Activated T-helper 9 cell treated with anti-CD3 and anti-CD28 coated beads, Interleukin-2, amount 50 U/mL, for 16 hours (primary cell): ENCODE results near the gene FAM200A.
"Not testable (repeated sequence)": the region's sequence is repeated elsewhere in the genome, so short reads cannot be mapped to it uniquely, and the experiment has no call there.

Source experiments
- DNase-seq: peaks from one replicate; pipeline ENCODE4 v3.0.0-alpha.2; 2020; ENCODE audit warnings: low read depth

Gene FAM200A

GRCh38 chr7:99559175-99559915 lies 7.4 kb upstream of the FAM200A start:
- DNase-seq = no peak

- DNase-seq = peak; percentile 82
Measured at GRCh38 chr7:99558306-99559174, 6.6 kb upstream of the FAM200A start, which contains the start of gene ZNF655. TSS of gene ZNF655 (plus strand) at chr7:99558642. CDS start at chr7:99560560, 1,918 bp downstream.

GRCh38 chr7:99557940-99558305 lies 6.0 kb upstream of the FAM200A start:
- no peak for DNase-seq

GRCh38 chr7:99557196-99557607 lies 5.3 kb upstream of the FAM200A start:
- no peak for DNase-seq

DNA sequence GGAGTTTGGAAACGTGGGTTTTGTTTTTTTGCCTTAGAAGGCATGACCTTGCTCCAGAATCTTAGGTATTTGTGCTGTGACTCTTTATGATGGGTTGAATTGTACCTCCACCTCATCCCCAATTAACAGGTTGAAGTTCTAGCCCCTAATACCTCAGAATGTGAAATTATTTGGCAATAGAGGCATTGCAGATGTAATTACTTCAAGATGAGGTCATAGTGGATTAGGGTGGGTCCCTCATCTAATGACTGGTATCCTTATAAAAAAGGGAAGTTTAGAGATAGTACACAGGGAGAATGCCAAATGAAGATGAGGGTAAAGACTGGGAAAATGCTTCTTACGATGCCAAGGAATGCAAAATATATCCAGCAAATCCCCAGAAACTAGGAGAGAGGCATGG lies 3.0 kb upstream of the FAM200A start:
- no peak for DNase-seq

- DNase-seq = no peak
Measured at GRCh38 chr7:99553039-99553438, 1.1 kb upstream of the FAM200A start.

GRCh38 chr7:99551334-99551733 lies 580 bp downstream of the FAM200A start:
- DNase-seq = no peak

DNA sequence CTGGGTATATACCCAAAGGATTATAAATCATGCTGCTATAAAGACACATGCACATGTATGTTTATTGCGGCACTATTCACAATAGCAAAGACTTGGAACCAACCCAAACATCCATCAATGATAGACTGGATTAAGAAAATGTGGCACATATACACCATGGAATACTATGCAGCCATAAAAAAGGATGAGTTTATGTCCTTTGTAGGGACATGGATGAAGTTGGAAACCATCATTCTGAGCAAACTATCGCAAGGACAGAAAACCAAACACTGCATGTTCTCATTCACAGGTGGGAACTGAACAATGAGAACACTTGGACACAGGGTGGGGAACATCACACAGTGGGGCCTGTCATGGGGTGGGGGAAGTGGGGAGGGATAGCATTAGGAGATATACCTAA lies 2.4 kb downstream of the FAM200A start:
- DNase-seq = not testable (repeated sequence)

DNA sequence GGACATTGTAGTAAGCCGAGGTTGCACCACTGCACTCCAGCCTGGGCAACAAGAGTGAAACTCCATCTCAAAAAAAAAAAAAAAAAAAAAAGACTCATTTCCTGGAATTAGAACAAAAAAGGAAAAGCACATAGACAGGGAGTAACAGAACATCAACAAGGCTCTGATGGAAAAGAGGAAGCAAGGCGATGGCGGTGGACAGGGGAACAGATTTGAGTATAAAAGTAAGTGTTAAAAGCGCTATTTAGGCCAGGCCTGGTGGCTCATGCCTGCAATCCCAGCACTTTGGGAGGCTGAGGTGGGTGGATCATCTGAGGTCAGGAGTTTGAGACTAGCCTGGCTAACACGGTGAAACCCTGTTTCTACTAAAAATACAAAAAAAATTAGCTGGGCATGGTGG lies 6.6 kb downstream of the FAM200A start:
- DNase-seq = not testable (repeated sequence)

- no peak for DNase-seq
Measured at GRCh38 chr7:99543916-99544315, 8.0 kb downstream of the FAM200A start.

GRCh38 chr7:99543081-99543671 lies 8.7 kb downstream of the FAM200A start:
- DNase-seq = no peak

- no peak for DNase-seq
Measured at GRCh38 chr7:99541212-99541611, 10.7 kb downstream of the FAM200A start.

DNA sequence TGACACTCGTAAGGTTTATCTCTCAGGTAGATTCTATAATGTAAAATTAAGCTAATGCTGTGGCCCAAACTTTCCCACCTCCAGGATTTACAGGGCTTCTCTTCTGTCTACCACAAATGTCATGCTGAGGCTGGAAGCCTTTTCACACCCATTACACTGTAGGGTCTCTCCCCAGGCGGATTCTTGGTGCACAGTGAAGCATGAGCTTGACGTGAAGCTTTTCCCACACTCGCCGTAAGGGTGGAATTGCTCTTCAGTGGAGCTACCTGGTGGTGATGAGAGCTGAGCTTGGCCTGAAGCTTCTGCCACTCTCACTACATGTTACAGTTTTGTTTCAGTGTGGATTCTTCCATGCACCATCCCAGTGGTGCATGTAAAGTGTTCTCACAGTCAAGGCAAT lies 11.4 kb downstream of the FAM200A start:
- DNase-seq = no peak

GRCh38 chr7:99539213-99539811 lies 12.6 kb downstream of the FAM200A start:
- DNase-seq = no peak

DNA sequence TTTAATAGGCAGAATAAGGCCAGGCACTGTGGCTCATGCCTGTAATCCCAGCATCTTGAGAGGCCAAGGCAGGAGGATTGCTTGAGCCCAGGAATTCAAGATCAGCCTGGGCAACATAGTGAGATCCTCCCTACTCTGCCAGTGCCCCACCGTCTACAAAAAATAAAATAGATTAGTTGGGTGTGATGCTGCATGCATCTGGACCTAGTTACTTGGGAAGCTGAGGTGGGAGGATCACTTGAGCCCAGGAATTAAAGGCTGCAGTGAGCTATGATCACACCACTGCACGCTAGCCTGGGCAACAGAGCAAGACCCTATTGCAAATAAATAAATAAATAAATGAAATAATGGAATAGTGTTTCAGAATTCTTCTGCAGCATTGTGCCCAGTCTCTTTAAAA lies 16.2 kb downstream of the FAM200A start:
- DNase-seq = no peak

GRCh38 chr7:99531354-99531765 lies 20.6 kb downstream of the FAM200A start:
- no peak for DNase-seq

DNA sequence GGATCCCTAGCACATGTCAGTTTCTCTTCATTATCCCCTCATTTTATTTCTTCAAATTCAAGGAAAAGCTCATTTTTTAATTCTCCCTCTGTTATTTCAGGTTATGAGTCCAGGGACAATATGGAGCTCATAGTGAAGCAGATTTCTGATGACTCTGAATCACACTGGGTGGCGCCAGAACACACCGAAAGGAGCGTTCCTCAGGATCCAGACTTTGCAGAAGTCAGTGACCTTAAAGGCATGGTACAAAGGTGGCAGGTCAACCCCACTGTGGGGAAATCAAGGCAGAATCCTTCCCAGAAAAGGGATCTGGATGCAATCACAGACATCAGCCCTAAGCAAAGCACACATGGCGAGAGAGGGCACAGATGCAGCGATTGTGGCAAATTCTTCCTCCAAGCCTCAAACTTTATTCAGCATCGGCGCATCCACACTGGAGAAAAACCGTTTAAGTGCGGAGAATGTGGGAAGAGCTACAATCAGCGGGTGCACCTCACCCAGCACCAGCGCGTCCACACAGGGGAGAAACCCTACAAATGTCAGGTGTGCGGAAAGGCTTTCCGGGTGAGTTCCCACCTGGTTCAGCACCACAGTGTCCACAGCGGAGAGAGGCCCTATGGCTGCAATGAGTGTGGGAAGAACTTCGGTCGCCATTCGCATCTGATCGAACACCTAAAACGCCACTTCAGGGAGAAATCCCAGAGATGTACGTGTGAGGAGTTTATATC lies 26.0 kb downstream of the FAM200A start:
- no peak for DNase-seq

DNA sequence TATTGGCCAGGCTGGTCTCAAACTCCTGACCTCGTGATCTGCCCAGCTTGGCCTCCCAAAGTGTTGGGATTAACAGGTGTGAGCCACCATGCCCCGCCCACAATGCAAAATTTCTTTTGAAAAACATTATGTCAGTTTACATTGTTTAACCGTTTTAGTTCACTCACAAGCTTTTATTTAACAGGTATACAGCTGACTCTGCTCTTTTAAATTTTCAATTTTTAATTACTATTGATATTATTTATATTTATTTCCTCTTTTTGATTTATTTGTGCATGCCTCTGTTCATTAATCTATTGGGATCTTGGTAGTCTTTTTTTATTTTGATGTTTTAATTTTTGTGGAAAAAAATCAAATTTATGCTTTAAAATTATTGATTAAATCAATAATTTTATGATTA lies 30.5 kb downstream of the FAM200A start:
- no peak for DNase-seq

DNA sequence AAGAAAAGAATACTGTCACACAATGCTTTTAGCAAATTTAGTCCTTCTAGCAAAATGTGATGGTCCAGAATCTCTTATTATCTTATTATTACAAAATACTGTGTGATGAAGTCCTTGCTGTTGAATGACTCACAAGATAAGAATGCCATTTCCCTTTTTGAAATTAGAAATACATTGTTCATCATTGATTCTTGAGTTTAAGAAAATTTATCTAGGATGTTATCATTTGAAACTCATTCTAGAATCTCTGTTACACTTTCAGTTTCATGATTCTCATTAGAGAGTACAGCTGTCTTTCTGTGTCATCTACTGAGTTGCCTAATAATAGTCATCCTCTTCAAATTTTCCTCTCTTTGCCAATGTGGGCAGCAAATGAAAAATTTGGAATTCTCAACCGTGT lies 37.9 kb downstream of the FAM200A start:
- no peak for DNase-seq

GRCh38 chr7:99505324-99505662 lies 46.6 kb downstream of the FAM200A start:
- DNase-seq = no peak

GRCh38 chr7:99504603-99505323 lies 47.2 kb downstream of the FAM200A start, which contains the start of gene ZKSCAN5:
TSS of gene ZKSCAN5 (plus strand) at chr7:99504662. CDS start at chr7:99506045, 1,383 bp downstream.
- peak; percentile 94 for DNase-seq
